ENCODE data around the gene CLTC.
"Not testable (repeated sequence)": the region's sequence is repeated elsewhere in the genome, so short reads cannot be mapped to it uniquely, and the experiment has no call there.

Gene CLTC

DNA sequence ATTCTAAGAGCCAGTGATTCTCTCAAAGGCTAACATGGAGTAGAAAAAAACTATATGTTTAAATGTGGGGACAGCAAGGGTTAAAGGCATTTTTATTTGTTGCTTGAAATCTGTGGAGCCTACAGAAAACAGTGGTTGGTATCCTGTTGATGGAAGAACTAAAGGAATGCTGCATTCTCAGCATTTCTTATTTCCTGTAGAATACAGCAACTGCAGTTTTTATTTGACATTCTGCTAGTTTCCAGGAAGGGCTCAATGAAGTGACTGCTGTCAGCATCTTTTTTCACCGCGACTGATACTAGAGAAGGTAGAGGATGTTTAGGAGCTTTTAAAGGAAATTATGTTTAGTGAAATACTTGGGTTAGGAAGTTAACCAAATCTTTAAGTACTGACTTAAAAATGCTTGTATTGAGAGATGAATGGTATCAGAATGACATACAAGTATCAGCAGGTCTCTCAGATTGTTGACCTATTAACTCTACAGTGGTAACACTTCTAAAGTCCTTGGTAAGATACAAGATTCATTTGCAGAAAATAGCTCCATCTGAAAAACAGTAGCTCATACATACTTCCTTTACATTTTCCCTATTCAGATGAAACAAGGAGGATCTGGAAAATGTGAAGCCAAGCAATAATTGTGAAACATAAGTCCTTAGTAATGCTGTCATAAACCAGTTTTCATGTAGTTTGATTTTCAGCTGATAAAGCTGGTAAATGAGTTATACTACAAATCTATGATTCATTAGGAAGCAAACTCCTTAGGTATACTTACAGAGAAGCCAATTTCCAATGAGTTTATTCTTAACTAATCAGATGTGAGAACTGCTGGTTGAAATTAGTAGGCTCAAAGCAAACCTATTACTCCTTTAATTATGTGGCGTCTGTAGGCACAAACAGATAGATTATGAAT is 15.2 kb downstream of the CLTC start:
- peak; percentile 39 for DNase-seq

- DNase-seq = no peak
These were observed 18.1 kb downstream of the CLTC start for GRCh38 chr17:59637611-59638310.

DNA sequence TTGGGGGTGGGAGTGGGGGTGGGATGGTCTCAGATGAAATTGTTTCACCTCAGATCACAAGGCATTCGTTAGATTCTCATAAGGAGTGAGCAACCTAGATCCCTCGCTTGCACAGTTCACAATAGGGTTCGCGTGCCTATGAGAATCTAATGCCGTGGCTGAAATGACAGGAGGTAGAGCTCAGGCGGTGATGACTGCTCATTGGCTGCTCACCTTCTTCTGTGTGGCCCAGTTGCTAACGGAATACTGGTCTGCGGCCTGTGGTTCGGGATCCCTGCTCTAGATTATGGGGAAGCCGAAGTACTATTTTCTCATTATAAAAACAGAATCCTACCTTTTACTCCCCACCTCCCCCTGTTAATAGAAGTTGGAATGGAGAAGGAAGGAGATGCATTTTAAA is 18.9 kb downstream of the CLTC start:
- DNase-seq = no peak

DNA sequence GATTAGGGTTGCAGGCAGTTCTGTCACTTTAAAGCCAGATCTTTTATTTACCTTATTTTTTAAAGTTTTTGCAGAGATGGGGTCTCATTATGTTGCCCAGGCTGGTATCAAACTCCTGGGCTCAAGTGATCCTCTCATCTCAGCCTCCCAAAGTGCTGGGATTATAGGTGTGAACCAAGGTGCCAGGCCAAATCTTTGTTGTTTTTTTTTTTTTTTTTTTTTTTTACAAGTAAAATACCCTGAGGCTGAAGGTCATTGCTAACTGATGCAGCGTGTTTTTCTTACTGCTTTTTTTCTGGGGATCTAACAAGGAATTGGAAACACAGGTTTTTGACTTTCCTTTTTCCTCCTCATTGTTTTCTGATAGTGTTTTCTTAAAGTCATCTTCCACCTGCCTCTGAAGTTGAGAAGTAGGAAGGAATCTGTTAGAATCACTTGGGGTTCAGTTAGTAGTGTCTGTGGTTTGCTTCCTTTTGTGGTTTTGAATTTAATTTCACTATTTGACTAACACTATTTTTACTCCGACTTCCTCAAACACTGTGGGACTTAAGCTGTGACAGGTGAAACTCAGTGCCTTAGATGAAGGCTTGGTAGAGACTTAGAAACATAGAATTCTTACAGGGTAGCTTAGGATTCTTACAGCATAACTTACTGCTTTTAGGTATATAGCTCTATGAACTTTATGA is 22.2 kb downstream of the CLTC start:
- no peak for DNase-seq

DNA sequence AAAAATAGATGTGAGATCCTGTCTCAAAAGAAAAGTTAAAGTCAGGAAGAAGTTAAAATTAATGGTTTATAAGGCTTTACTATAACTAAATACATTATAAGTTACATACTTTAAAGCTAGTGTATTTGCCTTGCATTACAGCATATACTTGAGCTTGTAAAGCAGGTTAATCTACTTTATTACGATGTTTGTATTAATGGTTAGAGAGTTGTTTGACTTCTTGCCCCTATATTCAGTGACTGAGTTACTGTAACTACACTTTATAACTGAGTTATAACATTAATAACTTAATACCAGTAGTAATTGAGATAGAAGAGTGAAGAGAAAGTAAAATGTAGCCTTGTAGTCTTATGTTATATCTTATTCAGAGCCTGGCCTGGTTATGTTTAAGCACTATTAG is 22.9 kb downstream of the CLTC start:
- no peak for DNase-seq

DNA sequence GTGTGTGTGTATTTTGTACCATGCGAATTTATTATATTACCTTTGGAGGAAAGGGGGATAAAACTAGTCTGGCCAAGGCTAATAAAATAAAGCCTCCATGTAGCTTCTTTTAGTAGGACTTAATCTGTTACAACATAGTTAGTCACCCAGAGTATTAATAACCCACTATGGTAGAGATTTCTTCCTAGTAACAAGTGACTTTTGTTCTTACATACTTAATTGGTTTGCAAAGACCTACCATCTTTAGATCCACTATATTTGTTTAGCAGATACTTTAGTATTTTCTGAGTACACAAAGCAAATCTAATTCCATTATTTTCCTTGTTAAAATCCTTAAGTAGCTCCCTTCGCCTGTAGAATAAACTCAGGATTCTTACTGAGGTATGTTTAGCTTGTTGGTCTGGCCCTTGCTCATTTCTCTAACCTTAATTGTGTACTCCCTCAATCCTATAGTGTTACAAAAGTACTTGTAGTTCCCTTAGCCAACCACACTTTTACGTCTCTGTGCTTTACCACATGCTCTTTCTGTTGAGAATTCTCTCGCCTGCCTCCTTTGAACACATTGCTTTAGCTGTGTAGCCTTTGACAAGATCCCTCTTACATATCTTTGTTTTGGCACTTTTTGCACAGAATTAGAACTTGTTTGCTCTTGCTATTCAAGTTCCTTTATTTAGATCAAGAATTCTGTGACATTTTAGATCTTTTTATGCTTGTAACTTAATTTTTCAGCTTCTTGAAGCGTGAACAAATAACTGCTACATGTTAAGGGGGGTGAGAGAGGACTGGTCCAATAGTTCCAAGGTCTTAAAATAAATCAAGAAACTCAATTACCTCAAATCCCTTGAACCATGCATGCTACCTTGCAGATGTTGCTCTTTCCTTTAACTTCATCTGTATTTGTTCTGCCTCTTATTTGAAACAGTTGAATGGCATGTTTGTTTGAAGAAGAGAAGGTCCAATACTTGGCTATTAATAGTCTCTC is 23.8 kb downstream of the CLTC start:
- peak; percentile 34 for DNase-seq

GRCh38 chr17:59647288-59647687 is 27.6 kb downstream of the CLTC start:
- DNase-seq = no peak

DNA sequence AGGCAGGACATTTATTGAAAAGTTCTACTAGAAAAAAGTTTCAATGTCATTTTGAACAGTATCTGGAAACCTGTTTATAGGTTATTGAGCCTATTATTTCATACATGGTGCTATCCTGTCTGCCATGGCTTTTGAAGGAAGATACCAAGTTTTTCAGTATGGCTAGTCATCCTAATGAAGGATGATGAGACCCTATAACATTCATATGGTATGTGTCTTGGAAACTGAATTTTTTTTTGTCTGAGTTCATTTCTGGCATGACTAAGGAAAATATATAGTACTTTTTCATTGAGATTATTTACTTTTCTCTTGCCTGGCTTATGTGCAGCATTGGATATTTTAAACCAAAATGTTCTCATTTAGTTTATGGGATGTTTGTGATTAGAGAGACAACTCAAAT is 30.2 kb downstream of the CLTC start:
- peak; percentile 36 for DNase-seq

DNA sequence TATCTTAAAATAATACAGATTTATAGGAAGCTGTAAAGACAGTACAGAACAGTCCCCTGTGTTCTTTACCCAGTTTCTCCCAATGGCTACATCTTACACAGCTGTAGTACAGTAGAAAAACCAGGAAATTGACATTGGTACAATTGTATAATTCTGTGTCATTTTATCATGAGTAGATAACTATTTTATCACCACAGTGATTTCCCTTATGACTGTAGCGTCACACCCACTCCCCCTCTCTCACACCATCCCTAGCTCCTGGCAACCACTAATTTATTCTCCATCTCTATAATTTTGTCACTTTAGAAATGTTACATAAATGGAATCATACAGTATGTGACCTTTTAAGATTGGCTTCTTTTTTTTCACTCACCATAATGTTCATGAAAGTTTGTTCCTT is 30.9 kb downstream of the CLTC start:
- no peak for DNase-seq

DNA sequence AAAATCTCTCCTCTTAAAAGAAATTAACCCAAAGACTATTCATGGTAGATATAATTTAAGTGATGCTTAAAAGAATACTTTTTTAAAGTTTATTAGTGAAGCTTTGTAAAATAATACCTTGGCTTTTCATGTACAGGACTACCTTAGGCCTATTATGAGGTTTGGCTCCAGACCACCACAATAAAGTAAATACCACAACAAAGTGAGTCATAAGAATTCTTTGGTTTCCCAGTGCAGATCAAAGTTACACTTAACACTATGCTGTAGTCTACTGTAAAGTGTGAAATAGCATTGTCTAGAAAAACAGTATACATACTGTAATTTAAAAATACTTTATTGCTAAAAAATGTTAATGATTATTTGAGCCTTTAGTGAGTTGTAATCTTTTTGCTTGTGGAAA is 31.7 kb downstream of the CLTC start:
- DNase-seq = no peak

DNA sequence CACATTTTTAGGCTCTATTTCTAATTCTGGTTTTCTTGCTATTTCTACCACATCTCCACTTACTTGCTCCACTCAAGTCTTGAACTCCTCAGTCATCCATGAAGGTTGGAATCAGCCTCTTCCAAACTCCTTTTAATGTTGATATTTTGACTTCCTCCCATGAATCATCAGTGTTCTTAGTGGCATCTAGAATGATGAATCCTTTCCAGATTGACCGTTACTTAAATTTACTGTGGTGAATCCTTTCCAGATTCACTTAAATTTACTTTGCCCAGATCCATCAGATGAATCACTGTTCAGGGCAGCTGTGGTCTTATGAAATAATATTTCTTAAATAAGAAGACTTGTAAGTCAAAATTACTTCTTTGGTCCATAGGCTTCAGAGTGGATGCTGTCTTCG is 32.4 kb downstream of the CLTC start:
- peak; percentile 60 for DNase-seq

DNA sequence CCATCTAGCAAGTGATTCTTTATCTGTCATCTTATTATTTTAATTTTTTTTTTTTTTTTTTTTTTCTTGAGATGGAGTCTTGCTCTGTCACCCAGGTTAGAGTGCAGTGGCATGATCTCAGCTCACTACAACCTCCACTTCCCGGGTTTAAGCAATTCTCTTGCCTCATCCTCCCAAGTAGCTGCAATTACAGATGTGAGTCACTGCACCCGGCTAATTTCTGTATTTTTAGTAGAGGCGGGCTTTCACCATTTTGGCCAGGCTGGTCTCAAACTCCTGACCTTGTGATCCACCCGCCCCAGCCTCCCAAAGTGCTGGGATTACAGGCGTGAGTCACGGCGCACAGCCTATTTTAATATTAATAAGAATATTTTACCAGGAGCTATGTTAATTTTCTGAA is 36.9 kb downstream of the CLTC start:
- not testable (repeated sequence) for DNase-seq

DNA sequence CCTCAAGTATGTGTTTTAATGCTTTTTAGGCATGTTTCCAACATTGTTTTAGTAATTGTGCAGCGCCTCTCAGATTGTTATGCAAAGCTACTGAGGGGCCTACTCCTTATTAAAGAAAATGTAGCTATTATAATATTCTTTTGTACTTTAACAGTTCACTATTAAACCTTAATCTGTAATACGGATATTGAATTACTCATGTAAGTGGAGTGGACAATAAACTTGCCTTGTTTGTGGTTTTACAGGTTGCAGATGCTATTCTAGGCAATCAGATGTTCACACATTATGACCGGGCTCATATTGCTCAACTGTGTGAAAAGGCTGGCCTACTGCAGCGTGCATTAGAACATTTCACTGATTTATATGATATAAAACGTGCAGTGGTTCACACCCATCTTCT is 46.5 kb downstream of the CLTC start:
- DNase-seq = no peak

GRCh38 chr17:59668816-59669215 is 49.1 kb downstream of the CLTC start:
- DNase-seq = peak; percentile 94

- no peak for DNase-seq
These were observed 49.7 kb downstream of the CLTC start for GRCh38 chr17:59669411-59669810.

GRCh38 chr17:59669944-59670343 is 50.2 kb downstream of the CLTC start:
- DNase-seq = no peak

DNA sequence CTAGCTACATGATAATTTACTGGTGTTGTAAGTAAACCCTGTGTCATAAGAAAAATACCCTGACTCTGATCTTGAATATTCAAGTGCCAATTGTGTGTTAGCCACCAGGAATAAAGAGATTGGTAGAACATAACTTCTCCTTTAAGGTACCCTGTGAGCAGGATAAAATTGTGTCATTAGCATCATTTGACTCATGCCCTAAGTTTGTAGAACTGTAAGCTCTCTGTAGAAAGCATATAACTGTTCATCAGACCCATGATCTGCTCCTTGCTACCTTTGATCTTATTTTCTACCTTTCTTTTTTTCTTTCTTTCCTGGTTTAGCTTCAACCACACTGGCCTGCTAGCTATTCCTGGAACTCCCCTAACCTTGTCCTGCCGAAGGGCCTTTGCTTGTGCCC is 51.7 kb downstream of the CLTC start:
- DNase-seq = no peak

GRCh38 chr17:59675231-59675630 is 55.5 kb downstream of the CLTC start:
- no peak for DNase-seq

DNA sequence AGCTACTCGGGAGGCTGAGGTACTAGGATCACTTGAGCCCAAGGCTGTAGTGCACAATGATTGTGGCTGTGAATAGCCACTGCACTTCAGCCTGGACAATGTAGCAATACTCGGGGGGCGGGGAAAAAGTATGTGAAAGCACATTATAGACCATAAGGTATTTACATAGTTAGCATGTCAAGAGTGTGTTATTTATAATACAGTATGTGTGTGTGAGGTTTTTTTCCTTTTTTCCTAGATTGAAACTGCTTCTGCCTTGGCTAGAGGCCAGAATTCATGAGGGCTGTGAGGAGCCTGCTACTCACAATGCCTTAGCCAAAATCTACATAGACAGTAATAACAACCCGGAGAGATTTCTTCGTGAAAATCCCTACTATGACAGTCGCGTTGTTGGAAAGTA is 57.0 kb downstream of the CLTC start:
- peak; percentile 22 for DNase-seq

GRCh38 chr17:59678918-59679317 is 59.2 kb downstream of the CLTC start:
- no peak for DNase-seq

- DNase-seq = peak; percentile 74
These were observed 60.6 kb downstream of the CLTC start for GRCh38 chr17:59680314-59680713.

GRCh38 chr17:59683283-59683682 is 63.6 kb downstream of the CLTC start:
- DNase-seq = no peak
